IMR-90 (cell line): Measurements from ENCODE around the gene TLCD5. TPM values are rescaled to one million over a fixed set of nuclear protein-coding genes. Genes with fewer than 3 reads are reported as not detected.

Source experiments
- CTCF ChIP-seq: conservative IDR thresholded peaks from 2 replicates; pipeline ENCODE4 v1.5.1; 2012; ENCODE audit warnings: mild to moderate bottlenecking, low read depth, low read length, improper control_type of control experiment
- MAFK ChIP-seq: IDR thresholded peaks from 2 replicates; pipeline ENCODE4 v1.6.1; 2012; ENCODE audit warnings: low read depth, low read length, improper control_type of control experiment
- MXI1 ChIP-seq: IDR thresholded peaks from 2 replicates; pipeline ENCODE4 v1.6.1; 2012; ENCODE audit warnings: low read depth, mild to moderate bottlenecking, low read length, moderate library complexity, borderline replicate concordance
- POLR2A ChIP-seq: IDR thresholded peaks from 2 replicates; pipeline ENCODE4 v1.6.1; 2012; ENCODE audit warnings: mild to moderate bottlenecking, low read depth, low read length
- polyA plus RNA-seq, 3 experiments: library from polyadenylated mRNA; depleted of rRNA; stranded (reverse); fragments of >200 nt; gene quantifications; 2 replicates each; pipeline ENCODE4 v1.2.3, GENCODE V29; 2012; ENCODE audit warnings: low replicate concordance in 1 of 3
- total RNA-seq: library from RNA; depleted of rRNA; stranded (reverse); fragments of >200 nt; gene quantifications from 2 replicates; pipeline ENCODE4 v1.2.3, GENCODE V29; 2012

TLCD5 gene
- total and polyA plus RNA-seq, 2 of the 4 experiments (the other 2 are of a cell fraction), result 9.5 to 11.5 TPM

- TF ChIP-seq CTCF, result peak; percentile 62
- TF ChIP-seq MAFK, result no peak
- TF ChIP-seq MXI1, result no peak
- TF ChIP-seq POLR2A, result no peak
Measured at GRCh38 chr11:120306519-120307242, 18.4 kb upstream of the TLCD5 start (continued).
